ENCODE measurements around the gene DRC7.

The DRC7 gene

GRCh38 chr16:57755061-57755684, 60.6 kb downstream of the DRC7 start:
- in situ Hi-C loops (cut with MboI; ENCODE audit: low pct_unique_long_range_greater_than_20kb, low sequenced_read_pairs): loop anchor here (25.0 kb wide), 1 partner anchor 232 kb away; a partner anchor contains a TSS
- DNase-seq: no peak

GRCh38 chr16:57755726-57756423, 61.3 kb downstream of the DRC7 start:
- no peak for DNase-seq
- in situ Hi-C loops (cut with MboI; ENCODE audit: low pct_unique_long_range_greater_than_20kb, low sequenced_read_pairs): loop anchor here (25.0 kb wide), 1 partner anchor 231 kb away; a partner anchor contains a TSS

- DNase-seq: no peak
- in situ Hi-C loops (cut with MboI; ENCODE audit: low pct_unique_long_range_greater_than_20kb, low sequenced_read_pairs): loop anchor here (25.0 kb wide), 1 partner anchor 231 kb away; a partner anchor contains a TSS
Measured at GRCh38 chr16:57756424-57757325, 62.1 kb downstream of the DRC7 start.

- peak; percentile 86 for DNase-seq
- in situ Hi-C loops (cut with MboI; ENCODE audit: low pct_unique_long_range_greater_than_20kb, low sequenced_read_pairs): loop anchor here (25.0 kb wide), 1 partner anchor 230 kb away; a partner anchor contains a TSS
Measured at GRCh38 chr16:57757326-57757786, 62.8 kb downstream of the DRC7 start.

- in situ Hi-C loops (cut with MboI; ENCODE audit: low pct_unique_long_range_greater_than_20kb, low sequenced_read_pairs): loop anchor here (25.0 kb wide), 1 partner anchor 229 kb away; a partner anchor contains a TSS
- no peak for DNase-seq
Measured at GRCh38 chr16:57757883-57758282, 63.3 kb downstream of the DRC7 start.

GRCh38 chr16:57758331-57759117, 63.9 kb downstream of the DRC7 start:
- in situ Hi-C loops (cut with MboI; ENCODE audit: low pct_unique_long_range_greater_than_20kb, low sequenced_read_pairs): loop anchor here (25.0 kb wide), 1 partner anchor 229 kb away; a partner anchor contains a TSS
- no peak for DNase-seq

- no peak for DNase-seq
- in situ Hi-C loops (cut with MboI; ENCODE audit: low pct_unique_long_range_greater_than_20kb, low sequenced_read_pairs): loop anchor here (25.0 kb wide), 1 partner anchor 228 kb away; a partner anchor contains a TSS
Measured at GRCh38 chr16:57759131-57759530, 64.5 kb downstream of the DRC7 start.

GRCh38 chr16:57759541-57760356, 65.1 kb downstream of the DRC7 start:
- in situ Hi-C loops (cut with MboI; ENCODE audit: low pct_unique_long_range_greater_than_20kb, low sequenced_read_pairs): loop anchor here (25.0 kb wide), 1 partner anchor 228 kb away; a partner anchor contains a TSS
- no peak for DNase-seq

GRCh38 chr16:57760357-57761160, 66.0 kb downstream of the DRC7 start:
- in situ Hi-C loops (cut with MboI; ENCODE audit: low pct_unique_long_range_greater_than_20kb, low sequenced_read_pairs): loop anchor here (25.0 kb wide), 1 partner anchor 227 kb away; a partner anchor contains a TSS
- no peak for DNase-seq

- in situ Hi-C loops (cut with MboI; ENCODE audit: low pct_unique_long_range_greater_than_20kb, low sequenced_read_pairs): loop anchor here (25.0 kb wide), 1 partner anchor 226 kb away; a partner anchor contains a TSS
- DNase-seq: no peak
Measured at GRCh38 chr16:57761301-57761700, 66.7 kb downstream of the DRC7 start.

- in situ Hi-C loops (cut with MboI; ENCODE audit: low pct_unique_long_range_greater_than_20kb, low sequenced_read_pairs): loop anchor here (25.0 kb wide), 1 partner anchor 225 kb away; a partner anchor contains a TSS
- DNase-seq: no peak
Measured at GRCh38 chr16:57761957-57762356, 67.4 kb downstream of the DRC7 start.

- in situ Hi-C loops (cut with MboI; ENCODE audit: low pct_unique_long_range_greater_than_20kb, low sequenced_read_pairs): loop anchor here (25.0 kb wide), 1 partner anchor 225 kb away; a partner anchor contains a TSS
Measured at GRCh38 chr16:57762365-57763040, 67.9 kb downstream of the DRC7 start.

GRCh38 chr16:57763285-57764005, 68.8 kb downstream of the DRC7 start:
- in situ Hi-C loops (cut with MboI; ENCODE audit: low pct_unique_long_range_greater_than_20kb, low sequenced_read_pairs): loop anchor here (25.0 kb wide), 1 partner anchor 224 kb away; a partner anchor contains a TSS
- DNase-seq: no peak

More at GRCh38 chr16:57762365-57763040, 67.9 kb downstream of the DRC7 start:
- no peak for DNase-seq

GRCh38 chr16:57764006-57764340, 69.4 kb downstream of the DRC7 start:
- in situ Hi-C loops (cut with MboI; ENCODE audit: low pct_unique_long_range_greater_than_20kb, low sequenced_read_pairs): loop anchor here (25.0 kb wide), 1 partner anchor 223 kb away; a partner anchor contains a TSS
- no peak for DNase-seq

GRCh38 chr16:57764341-57765159, 69.9 kb downstream of the DRC7 start:
- in situ Hi-C loops (cut with MboI; ENCODE audit: low pct_unique_long_range_greater_than_20kb, low sequenced_read_pairs): loop anchor here (25.0 kb wide), 1 partner anchor 223 kb away; a partner anchor contains a TSS

More at GRCh38 chr16:57764341-57765159, 69.9 kb downstream of the DRC7 start:
- DNase-seq: peak; percentile 32
